MM.1S (cell line): ENCODE measurements around the gene ELOA.

Source experiments
- DNase-seq: peaks from one replicate; pipeline ENCODE4 v3.0.0-alpha.2; 2015
- H2AFZ ChIP-seq: fragments of 300-600 bp; sonication (generic); 2 replicates; pipeline ENCODE4 v1.6.0; 2016; ENCODE audit warnings: antibody characterized with exemption, low read length
- H3F3A ChIP-seq: fragments of 300-600 bp; sonication (generic); 2 replicates; pipeline ENCODE4 v1.6.1; 2016; ENCODE audit warnings: mild to moderate bottlenecking, antibody characterized with exemption, low read length, moderate library complexity, mixed read lengths; ENCODE audit not compliant: insufficient read depth
- H3K27ac ChIP-seq: fragments of 300-600 bp; sonication (generic); 2 replicates; pipeline ENCODE4 v1.5.1; 2016; ENCODE audit warnings: mild to moderate bottlenecking, low read length
- H3K27me3 ChIP-seq: fragments of 300-600 bp; sonication (generic); replicated peaks from 2 replicates; pipeline ENCODE4 v1.6.0; 2016; ENCODE audit warnings: low read length; ENCODE audit not compliant: insufficient read depth
- H3K36me3 ChIP-seq: fragments of 300-600 bp; sonication (generic); replicated peaks from 2 replicates; pipeline ENCODE4 v1.6.1; 2016; ENCODE audit warnings: mild to moderate bottlenecking, low read length, mixed read lengths; ENCODE audit not compliant: insufficient read depth
- H3K4me1 ChIP-seq: fragments of 300-600 bp; sonication (generic); 2 replicates; pipeline ENCODE4 v1.6.1; 2016; ENCODE audit warnings: low read length, mixed read lengths
- H3K4me2 ChIP-seq: fragments of 300-600 bp; sonication (generic); 2 replicates; pipeline ENCODE4 v1.6.0; 2016; ENCODE audit warnings: low read depth, low read length
- H3K4me3 ChIP-seq: fragments of 300-600 bp; sonication (generic); 2 replicates; pipeline ENCODE4 v1.5.1; 2016; ENCODE audit warnings: low read length, mixed read lengths
- H3K79me2 ChIP-seq: fragments of 300-600 bp; sonication (generic); 2 replicates; pipeline ENCODE4 v1.6.1; 2016; ENCODE audit warnings: mixed run types, low read length, mixed read lengths
- H3K9ac ChIP-seq: fragments of 300-600 bp; sonication (generic); 2 replicates; pipeline ENCODE4 v1.6.1; 2016; ENCODE audit warnings: low read length, mixed read lengths
- H3K9me2 ChIP-seq: fragments of 300-600 bp; sonication (generic); replicated peaks from 2 replicates; pipeline ENCODE4 v1.6.1; 2016; ENCODE audit warnings: mild to moderate bottlenecking, low read length, mixed read lengths; ENCODE audit not compliant: insufficient read depth
- H3K9me3 ChIP-seq: fragments of 300-600 bp; sonication (generic); replicated peaks from 2 replicates; pipeline ENCODE4 v1.6.1; 2016; ENCODE audit warnings: mild to moderate bottlenecking, low read length, mixed read lengths; ENCODE audit not compliant: insufficient read depth
- H4K20me1 ChIP-seq: fragments of 300-600 bp; sonication (generic); 2 replicates; pipeline ENCODE4 v1.6.1; 2016; ENCODE audit warnings: mild to moderate bottlenecking, low read length, moderate library complexity, mixed read lengths; ENCODE audit not compliant: insufficient read depth
- EZH2 ChIP-seq: fragments of 300-600 bp; sonication (generic); optimal IDR thresholded peaks from 2 replicates; pipeline ENCODE3; 2017; ENCODE audit warnings: low read depth, mild to moderate bottlenecking, antibody characterized with exemption, low read length, mixed read lengths
- EZH2phosphoT487 ChIP-seq: fragments of 300-600 bp; sonication (generic); IDR thresholded peaks from 2 replicates; pipeline ENCODE4 v1.6.1; 2018; ENCODE audit warnings: antibody characterized with exemption, low read length
- TF ChIP-seq, protein P1 (sequence below): fragments of 300-600 bp; sonication (generic); IDR thresholded peaks from 2 replicates; pipeline ENCODE4 v1.5.1; 2016; ENCODE audit warnings: antibody characterized with exemption, low read length, mixed read lengths

The ELOA gene

GRCh38 chr1:23696335-23696989 is 46.8 kb upstream of the ELOA start:
- Histone ChIP-seq H2AFZ (no peak overlapping the region), H3K36me3 (peaks cover 50% of the 10 kb centered on the region; the same call in 1 of the 2 replicates), H3K4me3 (no peak overlapping the region), H3K9me2 (no peaks in the 10 kb centered on the region), H4K20me1 (peaks cover 66% of the 10 kb centered on the region), H3K79me2 (peaks cover 94% of the 10 kb centered on the region), H3K9ac (no peak overlapping the region), H3K27me3 (no peaks in the 10 kb centered on the region), H3K9me3 (no peaks in the 10 kb centered on the region), H3K27ac (no peak overlapping the region), H3K4me1 (peaks cover 11% of the 10 kb centered on the region), H3F3A (peaks cover 24% of the 10 kb centered on the region), H3K4me2 (no peak overlapping the region)
- DNase-seq = no peak
- TF ChIP-seq, protein P1, sequence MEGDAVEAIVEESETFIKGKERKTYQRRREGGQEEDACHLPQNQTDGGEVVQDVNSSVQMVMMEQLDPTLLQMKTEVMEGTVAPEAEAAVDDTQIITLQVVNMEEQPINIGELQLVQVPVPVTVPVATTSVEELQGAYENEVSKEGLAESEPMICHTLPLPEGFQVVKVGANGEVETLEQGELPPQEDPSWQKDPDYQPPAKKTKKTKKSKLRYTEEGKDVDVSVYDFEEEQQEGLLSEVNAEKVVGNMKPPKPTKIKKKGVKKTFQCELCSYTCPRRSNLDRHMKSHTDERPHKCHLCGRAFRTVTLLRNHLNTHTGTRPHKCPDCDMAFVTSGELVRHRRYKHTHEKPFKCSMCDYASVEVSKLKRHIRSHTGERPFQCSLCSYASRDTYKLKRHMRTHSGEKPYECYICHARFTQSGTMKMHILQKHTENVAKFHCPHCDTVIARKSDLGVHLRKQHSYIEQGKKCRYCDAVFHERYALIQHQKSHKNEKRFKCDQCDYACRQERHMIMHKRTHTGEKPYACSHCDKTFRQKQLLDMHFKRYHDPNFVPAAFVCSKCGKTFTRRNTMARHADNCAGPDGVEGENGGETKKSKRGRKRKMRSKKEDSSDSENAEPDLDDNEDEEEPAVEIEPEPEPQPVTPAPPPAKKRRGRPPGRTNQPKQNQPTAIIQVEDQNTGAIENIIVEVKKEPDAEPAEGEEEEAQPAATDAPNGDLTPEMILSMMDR = no peak
- TF ChIP-seq EZH2phosphoT487 (no peak), EZH2 (no peak)

GRCh38 chr1:23698466-23698865 is 44.8 kb upstream of the ELOA start:
- Histone ChIP-seq H3K36me3 (peaks cover 38% of the 10 kb centered on the region; the same call in 1 of the 2 replicates), H3F3A (peaks cover 13% of the 10 kb centered on the region; the same call in 1 of the 2 replicates), H3K79me2 (peaks cover 82% of the 10 kb centered on the region), H4K20me1 (peaks cover 57% of the 10 kb centered on the region), H3K4me3 (no peak overlapping the region), H3K9me3 (no peaks in the 10 kb centered on the region), H3K27me3 (no peaks in the 10 kb centered on the region), H3K9ac (no peak overlapping the region), H3K27ac (no peak overlapping the region), H3K4me1 (peaks cover 3% of the 10 kb centered on the region), H3K9me2 (no peaks in the 10 kb centered on the region), H3K4me2 (no peak overlapping the region), H2AFZ (no peak overlapping the region)
- no peak for DNase-seq
- TF ChIP-seq EZH2 (no peak), EZH2phosphoT487 (no peak)
- TF ChIP-seq, protein P1 = no peak

DNA sequence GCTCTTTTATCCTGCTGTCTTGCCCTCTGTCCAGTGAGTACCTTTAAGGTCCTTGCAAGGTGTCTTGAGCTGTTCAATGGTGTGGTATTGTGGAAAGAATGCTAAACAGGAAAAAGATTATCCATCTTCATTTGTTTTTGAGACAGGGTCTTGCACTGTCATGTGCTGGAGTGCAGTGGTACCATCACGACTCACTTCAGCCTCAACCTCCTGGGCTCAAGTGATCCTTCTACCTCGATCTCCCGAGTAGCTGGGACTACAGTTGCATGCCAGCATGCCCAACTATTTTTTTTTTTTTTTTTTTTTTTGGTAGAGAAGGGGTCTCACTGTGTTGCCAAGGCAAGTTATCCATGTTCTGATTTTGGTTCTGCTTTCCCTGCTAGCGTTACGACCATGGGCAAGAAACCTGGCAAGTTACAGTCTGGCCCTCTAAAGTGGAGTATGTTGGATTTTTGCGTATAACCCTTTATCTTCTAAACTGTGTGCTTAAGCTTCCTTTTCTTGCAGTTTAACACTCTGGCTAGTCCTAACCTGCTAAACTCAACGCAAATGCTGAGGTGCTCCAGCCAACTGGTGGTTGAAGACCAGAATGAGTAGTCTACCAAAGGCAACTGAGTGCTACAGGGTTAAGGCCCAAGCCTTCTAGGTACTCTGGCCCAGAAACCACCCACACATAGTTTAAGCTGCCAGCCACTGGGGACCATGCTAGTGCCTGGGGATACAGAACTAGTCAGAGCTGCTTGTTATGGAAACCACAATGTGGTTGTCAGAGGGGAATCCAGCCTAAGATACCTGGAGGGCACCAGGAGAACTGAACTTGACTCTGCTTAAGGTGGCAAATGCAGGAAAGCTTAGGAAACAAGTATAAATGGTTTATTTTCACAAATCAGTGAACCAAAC is 43.7 kb upstream of the ELOA start:
- Histone ChIP-seq H3F3A (peaks cover 12% of the 10 kb centered on the region; the same call in 1 of the 2 replicates), H3K4me2 (no peak overlapping the region), H3K27me3 (no peaks in the 10 kb centered on the region), H3K27ac (no peak overlapping the region), H3K36me3 (peaks cover 28% of the 10 kb centered on the region; the same call in 1 of the 2 replicates), H3K4me1 (no peaks in the 10 kb centered on the region), H3K79me2 (peaks cover 71% of the 10 kb centered on the region), H3K9me3 (no peaks in the 10 kb centered on the region), H3K9ac (no peak overlapping the region), H3K4me3 (no peak overlapping the region), H2AFZ (no peak overlapping the region), H4K20me1 (peaks cover 47% of the 10 kb centered on the region), H3K9me2 (no peaks in the 10 kb centered on the region)
- no peak for TF ChIP-seq EZH2
- TF ChIP-seq, protein P1 = no peak
- no peak for DNase-seq
